ENCODE data around the gene GDAP1L1.

DNA sequence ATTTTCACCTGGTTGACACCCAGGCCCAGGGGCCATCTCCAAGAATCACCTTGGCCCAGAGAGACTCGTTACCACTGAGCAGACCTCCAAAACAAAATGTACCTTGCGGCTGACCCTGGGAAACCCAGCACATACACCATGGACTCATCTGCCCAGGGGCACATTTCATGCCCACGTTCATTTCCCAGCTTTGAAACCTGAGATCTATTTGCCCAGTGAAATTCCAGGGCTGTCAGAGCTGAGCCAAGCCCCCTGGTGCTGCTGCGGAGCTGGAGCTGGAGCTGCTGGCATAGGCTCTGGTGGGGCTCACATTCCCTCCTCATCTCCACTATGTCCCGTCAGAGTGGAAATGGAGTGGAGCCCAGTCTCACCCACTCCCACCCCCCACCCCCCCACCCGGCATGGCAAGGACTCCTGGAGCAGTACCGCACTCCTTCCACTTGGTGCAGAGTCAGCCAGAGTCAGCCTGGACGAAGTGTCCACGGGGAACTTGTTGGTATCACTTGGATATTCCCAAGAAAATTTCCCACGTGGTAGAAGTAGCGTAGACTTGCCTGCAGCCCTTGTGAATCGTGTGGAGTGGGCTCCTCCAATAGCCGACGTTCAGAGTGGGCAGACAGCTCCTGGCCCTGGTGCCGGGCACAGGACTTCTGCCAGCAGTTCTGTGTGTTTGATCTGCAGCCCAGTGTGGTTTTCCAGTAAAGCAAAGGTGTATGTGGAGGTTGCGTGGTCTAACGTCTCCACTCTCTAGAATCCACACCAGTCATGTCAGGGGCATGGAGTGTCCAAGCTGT is 18.4 kb upstream of the GDAP1L1 start:
- TF ChIP-seq EZH2 (IDR thresholded peaks at IDR 0.05) = no peak
- TF ChIP-seq POLR2AphosphoS5 (IDR thresholded peaks at IDR 0.05; ENCODE audit: borderline replicate concordance, low read depth, low read length) = no peak
- TF ChIP-seq FOXP2 (optimal IDR thresholded peaks at IDR 0.05; ENCODE audit: control extremely low read depth, extremely low read length, insufficient read depth) = no peak

Data from SK-N-MC (cell line).